H1 (cell line): ENCODE data around the gene DPF3. TPM values are rescaled to one million over a fixed set of nuclear protein-coding genes. Genes with fewer than 3 reads are reported as not detected.

Experiments used
- CBX5 ChIP-seq: fragments of 300-800, 300-1000 bp; sonication (generic); IDR thresholded peaks from 2 replicates; pipeline ENCODE4 v1.7.1; 2016; ENCODE audit warnings: antibody characterized with exemption, low read length, low read depth
- CHD7 ChIP-seq: fragments of 300-600 bp; sonication (generic); IDR thresholded peaks from 2 replicates; pipeline ENCODE4 v1.7.1; 2012; ENCODE audit warnings: low read length, moderate library complexity, mild to moderate bottlenecking, inconsistent platforms; ENCODE audit not compliant: insufficient replicate concordance
- CTBP2 ChIP-seq: IDR thresholded peaks from 2 replicates; pipeline ENCODE4 v1.7.0; 2011; ENCODE audit warnings: borderline replicate concordance, mild to moderate bottlenecking, moderate library complexity, mixed read lengths, low read length; ENCODE audit not compliant: insufficient read depth, insufficient read length
- HDAC6 ChIP-seq: IDR thresholded peaks from one replicate; pipeline ENCODE4 v1.7.1; 2012; ENCODE audit warnings: low read depth, mild to moderate bottlenecking, inconsistent platforms, low read length, moderate library complexity
- NRF1 ChIP-seq: IDR thresholded peaks from 2 replicates; pipeline ENCODE4 v1.6.1; 2011; ENCODE audit warnings: mild to moderate bottlenecking, low read depth, low read length, improper control_type of control experiment
- POLR2AphosphoS5 ChIP-seq: IDR thresholded peaks from 2 replicates; pipeline ENCODE4 v1.6.1; 2011; ENCODE audit warnings: low read depth, low read length
- POU5F1 ChIP-seq: IDR thresholded peaks from 2 replicates; pipeline ENCODE4 v1.6.1; 2011; ENCODE audit warnings: low read depth, mild to moderate bottlenecking, low read length, moderate library complexity
- polyA plus RNA-seq, 7 experiments: library from polyadenylated mRNA; depleted of rRNA in 3 of 7; stranded (reverse) in 5 of 7; unstranded in 2 of 7; fragments of >200 nt in 5 of 7; fragments of 200-250 nt in 2 of 7; gene quantifications; 1 replicate in 5 of 7; 2 replicates in 1 of 7; 4 replicates in 1 of 7; pipeline versions ENCODE4 v1.2.1 to v1.2.3, GENCODE V29; 2011 to 2013; ENCODE audit warnings: missing spikeins in 2 of 7, mixed read lengths in 2 of 7
- total RNA-seq: library from RNA; stranded (reverse); fragmentation: NEBNext Ultra II Directional; extraction: Animal tissue kit (Norgen Biotek cat#: 25700); gene quantifications from 2 replicates; pipeline ENCODE4 v1.2.1, GENCODE V29; 2021
- TF ChIP-seq, protein P1 (sequence below): IDR thresholded peaks from 2 replicates; pipeline ENCODE4 v1.6.1; 2012; ENCODE audit warnings: inconsistent platforms

The DPF3 gene
- total and polyA plus RNA-seq, 2 of the 8 experiments (the other 6 are each of a cell fraction or from before 2014, with no cell fraction given), result 0.19 TPM; not detected in 1

GRCh38 chr14:72738161-72738611, 155.7 kb downstream of the DPF3 start (continued):
- TF ChIP-seq CHD7 (no peak), HDAC6 (no peak), CBX5 (no peak), NRF1 (no peak), POU5F1 (no peak), POLR2AphosphoS5 (no peak), CTBP2 (no peak)
- TF ChIP-seq, protein P1, sequence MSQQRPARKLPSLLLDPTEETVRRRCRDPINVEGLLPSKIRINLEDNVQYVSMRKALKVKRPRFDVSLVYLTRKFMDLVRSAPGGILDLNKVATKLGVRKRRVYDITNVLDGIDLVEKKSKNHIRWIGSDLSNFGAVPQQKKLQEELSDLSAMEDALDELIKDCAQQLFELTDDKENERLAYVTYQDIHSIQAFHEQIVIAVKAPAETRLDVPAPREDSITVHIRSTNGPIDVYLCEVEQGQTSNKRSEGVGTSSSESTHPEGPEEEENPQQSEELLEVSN, result no peak
